Testis (tissue), 2 donors: ENCODE data around the gene CTBP2.

Experiments used
- CTCF ChIP-seq, 3 experiments: fragments of 450-650 bp in 2 of 3; fragments of 200-600 bp in 1 of 3; sonication (generic) in 1 of 3; IDR thresholded peaks; one replicate each; pipeline ENCODE4 v1.5.1; 2016 to 2019; ENCODE audit warnings: antibody characterized with exemption in 3 of 3, mild to moderate bottlenecking in 2 of 3, moderate library complexity in 1 of 3
- POLR2A ChIP-seq: fragments of 450-650 bp; IDR thresholded peaks from one replicate; pipeline ENCODE4 v1.6.1; 2017; ENCODE audit warnings: antibody characterized with exemption, mild to moderate bottlenecking, moderate library complexity

DNA sequence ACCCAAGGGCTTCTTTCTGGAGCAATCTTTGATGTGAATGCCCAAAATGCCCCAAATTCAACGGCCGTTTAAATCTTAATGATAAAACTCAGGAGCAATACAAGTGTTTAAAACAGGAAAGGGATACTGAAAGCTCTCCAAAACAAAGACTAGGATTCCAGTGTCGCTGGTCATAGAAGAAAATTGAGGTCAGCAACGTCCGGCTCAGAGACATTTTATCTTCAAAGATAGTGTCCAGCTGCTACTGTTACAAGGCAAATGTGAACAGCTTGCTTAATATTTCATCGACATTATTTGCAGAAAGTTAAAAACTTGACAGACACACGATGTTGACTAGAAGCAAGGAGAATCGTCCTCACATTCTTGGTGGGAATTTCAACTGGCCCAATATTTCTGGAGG, 15.4 kb upstream of the CTBP2 start:
- TF ChIP-seq CTCF (IDR thresholded peaks at IDR 0.05) = no peak
- no peak for TF ChIP-seq POLR2A
